Measurements from ENCODE around the gene KIAA0753. TPM values are rescaled to one million over a fixed set of nuclear protein-coding genes. Genes with fewer than 3 reads are reported as not detected.

KIAA0753 gene
- polyA plus RNA-seq, 4 donors: 28.7 to 39.7 (median 37.6) TPM

- DNase-seq (ENCODE audit: low read depth in 4 of 4, low spot score in 3 of 4): no peak
These were observed 86.2 kb downstream of the KIAA0753 start for GRCh38 chr17:6554342-6554741.

GRCh38 chr17:6551869-6552531, 88.5 kb downstream of the KIAA0753 start:
- no peak for DNase-seq (ENCODE audit: low read depth in 4 of 4, low spot score in 3 of 4)

GRCh38 chr17:6551356-6551755, 89.2 kb downstream of the KIAA0753 start:
- no peak for DNase-seq (ENCODE audit: low read depth in 4 of 4, low spot score in 3 of 4)

GRCh38 chr17:6549384-6550036, 91.0 kb downstream of the KIAA0753 start:
- DNase-seq (ENCODE audit: low read depth in 4 of 4, low spot score in 3 of 4): no peak

GRCh38 chr17:6548578-6549330, 91.8 kb downstream of the KIAA0753 start:
- DNase-seq (ENCODE audit: low read depth in 4 of 4, low spot score in 3 of 4): no peak

GRCh38 chr17:6548034-6548433, 92.5 kb downstream of the KIAA0753 start:
- DNase-seq (ENCODE audit: low read depth in 4 of 4, low spot score in 3 of 4): no peak

- DNase-seq (ENCODE audit: low read depth in 4 of 4, low spot score in 3 of 4): no peak
These were observed 93.2 kb downstream of the KIAA0753 start for GRCh38 chr17:6547336-6547735.

- DNase-seq (ENCODE audit: low read depth in 4 of 4, low spot score in 3 of 4): no peak
These were observed 94.3 kb downstream of the KIAA0753 start for GRCh38 chr17:6546069-6546718.

GRCh38 chr17:6545291-6545690, 95.2 kb downstream of the KIAA0753 start:
- DNase-seq (ENCODE audit: low read depth in 4 of 4, low spot score in 3 of 4): no peak

GRCh38 chr17:6544011-6544370, 96.5 kb downstream of the KIAA0753 start:
- DNase-seq (ENCODE audit: low read depth in 4 of 4, low spot score in 3 of 4): no peak

GRCh38 chr17:6543079-6544010, 97.2 kb downstream of the KIAA0753 start:
- DNase-seq (ENCODE audit: low read depth in 4 of 4, low spot score in 3 of 4): no peak

- no peak for DNase-seq (ENCODE audit: low read depth in 4 of 4, low spot score in 3 of 4)
These were observed 97.9 kb downstream of the KIAA0753 start for GRCh38 chr17:6542577-6542976.

GRCh38 chr17:6541886-6542285, 98.6 kb downstream of the KIAA0753 start:
- DNase-seq (ENCODE audit: low read depth in 4 of 4, low spot score in 3 of 4): no peak

- DNase-seq (ENCODE audit: low read depth in 4 of 4, low spot score in 3 of 4): no peak
These were observed 100.6 kb downstream of the KIAA0753 start for GRCh38 chr17:6539871-6540270.

- DNase-seq (ENCODE audit: low read depth in 4 of 4, low spot score in 3 of 4): no peak
These were observed 103.9 kb downstream of the KIAA0753 start for GRCh38 chr17:6536566-6537065.

- no peak for DNase-seq (ENCODE audit: low read depth in 4 of 4, low spot score in 3 of 4)
These were observed 104.5 kb downstream of the KIAA0753 start for GRCh38 chr17:6536053-6536452.

- DNase-seq (ENCODE audit: low read depth in 4 of 4, low spot score in 3 of 4): no peak
These were observed 105.5 kb downstream of the KIAA0753 start for GRCh38 chr17:6534846-6535514.

GRCh38 chr17:6532441-6532885, 108.0 kb downstream of the KIAA0753 start:
- no peak for DNase-seq (ENCODE audit: low read depth in 4 of 4, low spot score in 3 of 4)

- no peak for DNase-seq (ENCODE audit: low read depth in 4 of 4, low spot score in 3 of 4)
These were observed 108.9 kb downstream of the KIAA0753 start for GRCh38 chr17:6531575-6531974.

Measured in left renal pelvis (tissue), 4 donors.